Large intestine (tissue), 3 donors: ENCODE data around the gene RSRC1. TPM values are rescaled to one million over a fixed set of nuclear protein-coding genes. Genes with fewer than 3 reads are reported as not detected.

Experiments
- DNase-seq, 2 donors: peaks; one replicate each; pipeline versions ENCODE4 v3.0.0 to v3.0.0-alpha.2; 2013
- H3K27ac ChIP-seq: one replicate; pipeline ENCODE4 v1.5.1; 2013; ENCODE audit warnings: low read length
- H3K27me3 ChIP-seq: 2 replicates; pipeline ENCODE4 v1.6.1; 2013; ENCODE audit warnings: low read length; ENCODE audit not compliant: control insufficient read depth, insufficient read depth
- H3K36me3 ChIP-seq: 2 replicates; pipeline ENCODE4 v1.6.1; 2013; ENCODE audit warnings: low read length; ENCODE audit not compliant: control insufficient read depth, insufficient read depth
- H3K4me1 ChIP-seq: one replicate; pipeline ENCODE4 v1.6.1; 2013; ENCODE audit warnings: low read length; ENCODE audit not compliant: control insufficient read depth, insufficient read depth
- H3K4me3 ChIP-seq: one replicate; pipeline ENCODE4 v1.5.1; 2013; ENCODE audit warnings: low read length
- H3K9me3 ChIP-seq: one replicate; pipeline ENCODE4 v1.6.1; 2013; ENCODE audit warnings: mild to moderate bottlenecking, low read depth, low read length, moderate library complexity; ENCODE audit not compliant: control insufficient read depth
- WGBS: methylation state at CpG from one replicate; pipeline ENCODE4 v1.1.5; 2013; ENCODE audit warnings: low lambda C conversion rate; ENCODE audit not compliant: insufficient coverage; 5-methylcytosine and 5-hydroxymethylcytosine counted together
- polyA plus RNA-seq: library from polyadenylated mRNA; unstranded; fragments of 120-200 nt; gene quantifications from one replicate; pipeline ENCODE4 v1.2.1, GENCODE V29; 2013

The RSRC1 gene
- polyA plus RNA-seq, 1 donor, result 22.4 TPM

DNA sequence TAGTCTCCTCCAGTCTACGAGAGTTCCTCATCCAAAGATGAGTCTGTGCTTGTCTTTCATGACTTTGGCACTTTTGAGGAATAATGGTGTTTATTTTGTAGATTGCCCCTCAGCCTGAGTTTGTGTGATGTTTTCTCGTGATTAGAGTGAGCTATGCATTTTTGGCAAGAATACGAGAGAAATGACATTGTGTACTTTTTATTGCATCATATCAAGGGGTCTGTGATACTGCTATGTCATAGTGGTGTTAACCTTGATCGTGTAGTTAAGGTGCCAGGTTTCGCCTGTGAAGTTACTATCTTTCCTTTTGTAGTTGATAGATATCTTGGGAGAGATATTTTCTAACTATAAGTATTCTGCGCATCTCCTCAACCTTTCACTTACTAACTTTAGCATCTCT is 18.9 kb downstream of the RSRC1 start:
- Histone ChIP-seq H3K27me3 (no peaks in the 10 kb centered on the region), H3K27ac (no peak overlapping the region), H3K9me3 (peaks cover 19% of the 10 kb centered on the region), H3K4me1 (no peaks in the 10 kb centered on the region), H3K36me3 (peaks cover 24% of the 10 kb centered on the region), H3K4me3 (no peak overlapping the region)
- no peak for DNase-seq
- 80% methylated on average over 2 of the region's 6 CpGs for WGBS

DNA sequence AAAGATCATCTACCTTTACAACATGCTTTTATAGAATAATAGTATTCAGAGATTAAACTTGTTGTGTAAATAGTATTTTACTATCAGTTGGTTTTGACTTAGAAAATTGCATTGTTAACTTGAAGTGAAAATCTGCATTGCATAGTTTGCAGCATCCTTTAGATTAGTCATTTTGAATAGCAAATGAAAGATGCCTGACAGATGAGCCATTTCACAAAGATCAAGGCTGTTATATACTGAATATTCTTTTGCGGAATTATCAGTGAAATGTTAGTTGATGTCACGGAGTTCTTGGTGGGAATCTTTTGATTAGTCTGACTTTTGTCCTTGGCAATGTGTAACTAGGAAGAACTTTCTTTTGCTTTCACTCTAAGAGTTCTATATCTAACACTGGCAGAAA is 24.5 kb downstream of the RSRC1 start:
- 100% methylated on average over 1 of the region's 2 CpGs for WGBS
- Histone ChIP-seq H3K27me3 (no peaks in the 10 kb centered on the region), H3K9me3 (no peaks in the 10 kb centered on the region), H3K4me3 (no peak overlapping the region), H3K27ac (no peak overlapping the region), H3K36me3 (peaks cover 2% of the 10 kb centered on the region), H3K4me1 (no peaks in the 10 kb centered on the region)
- no peak for DNase-seq

DNA sequence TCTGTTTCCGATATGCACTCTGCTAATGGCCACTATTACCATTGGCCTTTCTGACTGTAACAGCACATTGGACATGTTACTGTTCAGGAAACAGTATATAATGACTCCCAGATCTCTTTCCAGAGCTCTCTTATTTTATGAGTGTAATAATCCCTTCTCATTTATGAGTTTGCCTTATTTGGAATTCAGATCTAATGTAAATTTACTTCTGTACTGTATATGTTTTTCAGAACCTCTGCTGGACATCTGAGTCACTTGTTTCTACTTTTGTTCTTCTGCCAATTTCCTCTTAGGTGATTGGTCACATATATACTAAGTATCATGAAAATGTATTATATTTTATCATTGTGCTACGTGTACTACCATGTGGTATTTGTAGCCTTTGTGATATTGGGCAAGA is 30.5 kb downstream of the RSRC1 start:
- Histone ChIP-seq H3K9me3 (no peaks in the 10 kb centered on the region), H3K4me3 (no peak overlapping the region), H3K27me3 (no peaks in the 10 kb centered on the region), H3K27ac (no peak overlapping the region), H3K4me1 (no peaks in the 10 kb centered on the region), H3K36me3 (no peaks in the 10 kb centered on the region)
- WGBS, result no CpG with 5 or more reads among the region's 2 CpGs
- DNase-seq, result no peak

DNA sequence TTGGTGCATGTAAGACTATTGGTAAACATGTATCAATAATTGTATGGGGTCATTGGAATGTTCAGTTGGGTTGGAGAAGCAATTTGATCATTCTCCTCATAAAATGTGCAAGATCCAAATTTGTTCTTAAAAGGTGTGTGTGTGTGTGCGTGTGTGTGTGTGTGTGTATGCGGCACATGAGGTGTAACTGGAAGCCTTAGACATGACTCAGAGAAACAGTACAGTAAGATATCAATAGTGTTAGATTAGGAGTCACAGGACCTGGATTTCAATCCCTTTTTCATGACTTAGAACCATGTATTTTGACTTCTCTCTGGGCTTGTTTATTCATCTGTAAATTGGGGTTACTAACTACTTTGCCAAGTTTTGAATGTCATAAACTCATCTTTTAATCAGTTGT is 38.3 kb downstream of the RSRC1 start:
- Histone ChIP-seq H3K27me3 (no peaks in the 10 kb centered on the region), H3K4me3 (no peak overlapping the region), H3K27ac (no peak overlapping the region), H3K36me3 (no peaks in the 10 kb centered on the region), H3K9me3 (no peaks in the 10 kb centered on the region), H3K4me1 (no peaks in the 10 kb centered on the region)
- WGBS, result no CpG with 5 or more reads among the region's 2 CpGs
- no peak for DNase-seq

DNA sequence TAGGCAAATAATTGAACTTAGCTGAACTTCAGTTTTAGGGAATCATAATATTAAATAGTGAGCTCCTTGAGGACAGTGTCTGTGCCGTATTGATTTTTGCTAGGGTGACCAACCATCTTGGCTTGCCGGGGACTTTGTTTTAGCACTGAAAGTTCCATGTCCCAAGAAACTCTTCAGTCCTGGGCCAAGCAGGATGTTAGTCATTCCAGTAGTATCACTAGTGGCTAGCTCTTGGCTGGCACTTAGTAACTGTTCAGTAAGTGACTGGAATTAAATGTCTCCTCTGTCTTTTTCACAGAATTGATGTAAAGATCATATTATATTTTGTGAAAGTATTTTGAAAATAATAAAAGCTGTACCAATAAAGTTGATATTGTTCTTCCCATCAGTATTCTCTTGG is 42.3 kb downstream of the RSRC1 start:
- Histone ChIP-seq H3K27ac (no peak overlapping the region), H3K27me3 (no peaks in the 10 kb centered on the region), H3K9me3 (peaks cover 4% of the 10 kb centered on the region), H3K4me1 (no peaks in the 10 kb centered on the region), H3K36me3 (no peaks in the 10 kb centered on the region), H3K4me3 (no peak overlapping the region)
- DNase-seq, result no peak
- WGBS, result no CpG with 5 or more reads among the region's 2 CpGs

DNA sequence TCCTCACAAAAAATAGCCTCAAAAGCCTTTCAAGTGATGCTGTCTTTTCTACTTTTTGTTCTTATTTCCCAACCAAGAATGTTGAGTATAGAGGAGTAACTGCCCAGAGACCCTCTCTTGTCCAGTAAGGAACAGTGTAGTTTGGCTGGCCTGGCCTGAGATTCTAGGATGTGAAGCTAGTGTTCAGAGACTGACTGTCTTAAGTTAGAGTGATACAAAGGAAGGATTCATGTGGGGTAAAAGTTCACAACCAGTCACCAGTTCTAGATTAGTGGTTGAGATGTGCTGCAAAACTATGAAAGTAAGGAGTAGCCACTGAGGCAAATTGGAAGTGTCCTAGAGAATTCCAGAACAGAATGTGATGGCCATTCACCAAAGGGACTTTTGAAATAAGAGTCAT is 49.1 kb downstream of the RSRC1 start:
- H3K36me3 ChIP-seq, result no peaks in the 10 kb centered on the region
- no peaks in the 10 kb centered on the region for H3K4me1 ChIP-seq
- H3K4me3 ChIP-seq, result no peak overlapping the region
- H3K9me3 ChIP-seq, result peaks cover 4% of the 10 kb centered on the region
- H3K27ac ChIP-seq, result no peak overlapping the region
- H3K27me3 ChIP-seq, result no peaks in the 10 kb centered on the region
- no peak for DNase-seq

DNA sequence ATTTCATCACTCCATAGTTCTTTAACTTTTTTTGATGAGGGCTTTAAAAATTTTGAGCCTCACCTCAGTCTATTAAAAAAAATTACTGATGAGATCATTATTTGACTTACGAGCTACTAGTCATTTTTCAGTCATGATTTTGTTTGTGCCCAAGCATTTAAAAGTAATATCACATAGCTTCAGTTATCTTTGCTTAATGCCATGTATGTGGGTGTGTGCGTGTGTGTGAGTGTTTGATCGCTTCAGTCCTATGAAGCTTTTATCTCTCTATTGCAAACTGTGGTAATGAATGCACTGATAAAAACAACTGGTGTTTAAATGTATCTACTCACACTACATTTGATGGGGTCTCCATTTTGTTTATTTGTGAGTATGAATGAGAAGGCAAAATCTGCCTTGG is 49.8 kb downstream of the RSRC1 start:
- no peak overlapping the region for H3K27ac ChIP-seq
- H3K9me3 ChIP-seq, result peaks cover under 1% of the 10 kb centered on the region
- no peaks in the 10 kb centered on the region for H3K36me3 ChIP-seq
- DNase-seq, result no peak
- no peaks in the 10 kb centered on the region for H3K4me1 ChIP-seq
- WGBS, result 100% methylated on average over 1 of the region's 3 CpGs
- H3K4me3 ChIP-seq, result no peak overlapping the region
- no peaks in the 10 kb centered on the region for H3K27me3 ChIP-seq

DNA sequence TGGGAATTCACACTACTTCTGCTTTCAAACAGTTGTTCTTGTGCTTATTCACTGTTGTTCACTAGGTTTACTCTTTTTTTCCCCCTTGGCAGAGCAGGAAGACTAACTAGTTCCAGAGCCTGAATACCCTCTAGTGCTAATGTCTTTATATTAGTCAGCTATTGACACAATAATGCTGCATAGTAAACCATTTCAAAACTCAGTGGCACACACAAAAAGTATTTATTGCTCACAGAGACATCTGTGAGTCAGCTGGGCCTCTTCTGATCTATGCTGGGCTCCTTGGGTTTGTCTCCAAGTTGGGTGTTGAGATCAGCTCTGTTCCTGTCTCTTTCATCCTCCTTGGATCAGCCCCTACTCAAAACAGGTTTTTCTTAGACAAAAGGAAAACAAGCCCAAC is 51.1 kb downstream of the RSRC1 start:
- H3K4me1 ChIP-seq, result no peaks in the 10 kb centered on the region
- DNase-seq, result no peak
- H3K27me3 ChIP-seq, result no peaks in the 10 kb centered on the region
- no peaks in the 10 kb centered on the region for H3K9me3 ChIP-seq
- no peak overlapping the region for H3K27ac ChIP-seq
- no peaks in the 10 kb centered on the region for H3K36me3 ChIP-seq
- H3K4me3 ChIP-seq, result no peak overlapping the region

DNA sequence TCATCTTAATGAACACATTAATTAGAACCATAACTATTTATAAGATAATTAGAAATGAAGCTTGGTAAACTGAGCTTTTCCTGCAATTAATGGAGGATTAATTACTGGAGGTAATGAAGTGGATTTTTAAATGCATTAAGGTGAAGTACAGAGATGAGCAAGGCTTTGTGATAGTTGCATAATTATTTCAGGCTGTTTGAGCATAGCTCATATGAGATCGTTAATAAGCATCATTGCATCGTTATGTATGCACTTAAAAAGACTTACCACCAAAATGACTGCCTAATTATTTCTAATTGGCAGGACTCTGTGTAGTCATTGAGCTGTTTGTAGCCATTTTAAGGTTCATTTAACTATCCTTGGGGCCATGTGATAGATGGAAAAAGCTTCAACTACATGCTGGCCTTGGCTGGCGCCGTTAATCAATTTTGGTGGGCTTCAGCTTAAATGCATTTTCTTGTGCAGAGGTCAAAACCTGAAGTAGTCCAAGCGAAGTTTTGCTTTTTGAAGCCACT is 55.3 kb downstream of the RSRC1 start:
- WGBS, result no CpG with 5 or more reads among the region's 5 CpGs
- Histone ChIP-seq H3K27me3 (no peaks in the 10 kb centered on the region), H3K9me3 (no peaks in the 10 kb centered on the region), H3K4me3 (no peak overlapping the region), H3K27ac (no peak overlapping the region), H3K4me1 (no peaks in the 10 kb centered on the region), H3K36me3 (no peaks in the 10 kb centered on the region)
- no peak for DNase-seq

DNA sequence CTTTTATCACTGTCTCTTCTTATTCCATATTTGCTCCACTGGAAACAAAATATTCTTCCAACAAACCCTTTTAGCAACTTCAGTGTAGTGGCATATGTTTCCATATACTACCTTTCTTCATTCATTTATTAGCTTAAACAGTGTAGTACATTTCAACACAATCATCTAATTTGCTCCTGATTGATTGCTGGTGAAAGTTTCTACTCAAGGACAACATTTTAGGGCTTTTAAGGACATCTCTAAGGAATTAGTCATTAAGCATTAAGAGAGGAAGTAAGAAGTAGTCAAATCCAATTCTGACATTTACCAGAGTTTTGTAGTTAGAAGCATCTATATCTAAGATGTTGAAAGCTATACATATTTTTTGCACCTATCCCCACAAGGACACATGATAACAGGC is 55.8 kb downstream of the RSRC1 start:
- Histone ChIP-seq H3K9me3 (no peaks in the 10 kb centered on the region), H3K4me3 (no peak overlapping the region), H3K36me3 (no peaks in the 10 kb centered on the region), H3K27ac (no peak overlapping the region), H3K27me3 (no peaks in the 10 kb centered on the region), H3K4me1 (no peaks in the 10 kb centered on the region)
- DNase-seq, result no peak

DNA sequence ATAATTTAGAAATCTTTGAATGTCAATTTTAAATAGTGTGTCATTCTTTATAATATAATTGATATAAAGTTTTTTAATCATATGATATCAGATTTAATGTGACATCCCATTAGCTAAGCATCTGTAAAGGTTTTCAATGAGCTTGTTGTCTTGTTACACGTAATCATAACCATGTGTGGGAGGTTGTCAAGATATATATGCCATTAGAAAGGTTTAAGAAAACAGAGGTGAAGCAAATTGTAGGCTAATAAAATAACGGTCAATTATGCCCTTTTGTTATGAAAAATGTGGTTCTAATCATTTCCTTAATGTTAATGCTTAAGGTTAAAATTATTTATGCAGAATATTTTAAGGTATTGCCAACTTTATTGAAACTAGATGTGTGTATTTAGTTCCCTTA is 56.3 kb downstream of the RSRC1 start:
- no peaks in the 10 kb centered on the region for H3K27me3 ChIP-seq

More for the DNA sequence above, 56.3 kb downstream of the RSRC1 start:
- no peaks in the 10 kb centered on the region for H3K4me1 ChIP-seq
- H3K27ac ChIP-seq, result no peak overlapping the region
- WGBS, result 83% methylated on average over 1 of the region's 2 CpGs
- H3K36me3 ChIP-seq, result no peaks in the 10 kb centered on the region
- DNase-seq, result no peak
- H3K4me3 ChIP-seq, result no peak overlapping the region
- H3K9me3 ChIP-seq, result no peaks in the 10 kb centered on the region
